Measurements from ENCODE around the gene CACNA1H. TPM values are rescaled to one million over a fixed set of nuclear protein-coding genes. Genes with fewer than 3 reads are reported as not detected.
A peak's percentile ranks its signal among the peaks of the same experiment; 100 is the strongest.

The CACNA1H gene
- polyA plus RNA-seq, 1 experiment = 1.5 TPM

DNA sequence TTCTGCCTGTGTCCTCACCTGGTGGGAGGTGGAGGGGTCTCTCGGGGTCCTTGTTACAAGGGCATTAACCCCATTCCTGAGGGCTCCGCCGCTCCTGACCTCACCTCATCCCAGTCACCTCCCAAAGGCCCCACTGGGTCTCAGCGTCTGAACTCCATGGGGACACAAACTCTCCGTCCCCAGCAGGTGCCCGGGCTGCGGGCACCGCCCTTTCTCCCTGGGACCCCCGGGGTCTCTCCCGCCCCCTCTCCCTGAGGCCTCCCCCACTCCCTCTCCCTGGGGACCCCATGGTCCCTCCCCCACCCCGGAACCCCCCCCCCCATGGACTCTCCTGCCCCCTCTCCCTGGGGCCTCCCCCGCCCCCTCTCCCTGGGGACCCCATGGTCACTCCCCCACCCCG, 24.8 kb downstream of the CACNA1H start:
- ChIA-PET CTCF (no interaction called here), POLR2A (no interaction called here)
- Histone ChIP-seq H3K4me3 (ENCODE audit: low read depth, low read length) (no peak overlapping the region), H3K9me3 (ENCODE audit: control insufficient read depth, insufficient read depth, low read length) (peaks cover 3% of the 10 kb centered on the region; the same call in 1 of the 2 replicates), H3K27ac (ENCODE audit: low read depth, low read length) (no peak overlapping the region), H3K27me3 (ENCODE audit: control insufficient read depth, insufficient read depth, low read length) (no peaks in the 10 kb centered on the region)
- TF ChIP-seq, protein P1, sequence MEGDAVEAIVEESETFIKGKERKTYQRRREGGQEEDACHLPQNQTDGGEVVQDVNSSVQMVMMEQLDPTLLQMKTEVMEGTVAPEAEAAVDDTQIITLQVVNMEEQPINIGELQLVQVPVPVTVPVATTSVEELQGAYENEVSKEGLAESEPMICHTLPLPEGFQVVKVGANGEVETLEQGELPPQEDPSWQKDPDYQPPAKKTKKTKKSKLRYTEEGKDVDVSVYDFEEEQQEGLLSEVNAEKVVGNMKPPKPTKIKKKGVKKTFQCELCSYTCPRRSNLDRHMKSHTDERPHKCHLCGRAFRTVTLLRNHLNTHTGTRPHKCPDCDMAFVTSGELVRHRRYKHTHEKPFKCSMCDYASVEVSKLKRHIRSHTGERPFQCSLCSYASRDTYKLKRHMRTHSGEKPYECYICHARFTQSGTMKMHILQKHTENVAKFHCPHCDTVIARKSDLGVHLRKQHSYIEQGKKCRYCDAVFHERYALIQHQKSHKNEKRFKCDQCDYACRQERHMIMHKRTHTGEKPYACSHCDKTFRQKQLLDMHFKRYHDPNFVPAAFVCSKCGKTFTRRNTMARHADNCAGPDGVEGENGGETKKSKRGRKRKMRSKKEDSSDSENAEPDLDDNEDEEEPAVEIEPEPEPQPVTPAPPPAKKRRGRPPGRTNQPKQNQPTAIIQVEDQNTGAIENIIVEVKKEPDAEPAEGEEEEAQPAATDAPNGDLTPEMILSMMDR (IDR thresholded peaks at IDR 0.05; ENCODE audit: low read depth, low read length) = no peak
- no peak for DNase-seq (ENCODE audit: low read depth, low spot score)

GRCh38 chr16:1178295-1178910, 25.5 kb downstream of the CACNA1H start:
- no peak overlapping the region for H3K27ac ChIP-seq (ENCODE audit: low read depth, low read length)
- TF ChIP-seq, protein P1 (IDR thresholded peaks at IDR 0.05; ENCODE audit: low read depth, low read length) = no peak
- DNase-seq (ENCODE audit: low read depth, low spot score) = no peak
- no peaks in the 10 kb centered on the region for H3K27me3 ChIP-seq (ENCODE audit: control insufficient read depth, insufficient read depth, low read length)
- POLR2A ChIA-PET = no interaction called here
- CTCF ChIA-PET = no interaction called here
- H3K9me3 ChIP-seq (ENCODE audit: control insufficient read depth, insufficient read depth, low read length) = peaks cover 3% of the 10 kb centered on the region; the same call in 1 of the 2 replicates
- no peak overlapping the region for H3K4me3 ChIP-seq (ENCODE audit: low read depth, low read length)

GRCh38 chr16:1180549-1181403, 27.9 kb downstream of the CACNA1H start:
- H3K4me3 ChIP-seq (ENCODE audit: low read depth, low read length) = no peak overlapping the region
- no peaks in the 10 kb centered on the region for H3K27me3 ChIP-seq (ENCODE audit: control insufficient read depth, insufficient read depth, low read length)
- POLR2A ChIA-PET = no interaction called here
- CTCF ChIA-PET = interaction anchor here (0.9 to 1.2 kb wide), 2 partner anchors 77 to 116 kb away, joined by 3 read pairs; no protein-coding TSS in a partner anchor
- H3K9me3 ChIP-seq (ENCODE audit: control insufficient read depth, insufficient read depth, low read length) = peaks cover 17% of the 10 kb centered on the region
- DNase-seq (ENCODE audit: low read depth, low spot score) = no peak
- H3K27ac ChIP-seq (ENCODE audit: low read depth, low read length) = no peak overlapping the region
- TF ChIP-seq, protein P1 (IDR thresholded peaks at IDR 0.05; ENCODE audit: low read depth, low read length) = no peak

DNA sequence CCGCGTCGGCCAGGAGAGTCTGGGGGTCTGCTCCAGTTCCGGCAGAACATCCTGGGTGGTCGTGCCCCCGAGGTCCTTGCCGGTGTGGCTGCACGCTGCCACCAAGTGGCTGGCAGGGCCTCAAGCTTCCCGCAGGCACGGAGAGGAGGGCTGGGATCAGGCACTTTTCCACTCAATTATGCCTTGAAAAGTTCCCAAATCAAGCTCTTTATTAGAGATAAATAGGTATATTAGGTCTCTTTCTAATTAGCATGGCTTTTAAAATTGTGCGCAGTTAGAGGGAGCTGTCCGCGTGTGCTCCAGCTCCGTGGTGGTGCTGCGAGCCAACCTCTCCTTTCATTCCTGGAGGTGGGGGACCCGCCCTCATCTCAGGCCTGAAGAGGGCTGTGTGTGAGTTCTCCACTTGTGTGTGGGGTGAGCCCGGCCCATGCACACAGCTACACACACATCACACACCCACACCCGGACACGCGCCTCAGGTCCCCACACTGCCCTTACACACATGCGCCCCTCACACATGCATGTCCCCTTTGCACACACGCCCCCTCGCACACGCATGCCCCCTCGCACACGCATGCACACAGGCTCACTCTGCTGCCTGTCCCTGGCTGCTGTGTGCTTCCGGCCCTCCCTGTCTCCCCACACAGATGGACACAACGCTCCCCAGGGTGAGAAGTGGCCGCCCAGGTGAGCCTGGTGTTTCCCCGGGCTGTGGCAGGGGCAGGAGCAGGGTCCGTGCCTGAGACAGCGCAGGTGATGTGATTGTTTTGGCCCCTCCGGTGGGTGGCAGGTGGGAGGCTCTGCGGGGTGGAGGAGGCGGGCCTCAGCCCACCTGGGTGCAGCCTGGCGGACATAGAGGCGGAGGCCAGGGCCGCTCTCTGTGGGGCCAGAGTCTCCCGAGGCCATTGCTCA, 28.8 kb downstream of the CACNA1H start:
- Histone ChIP-seq H3K9me3 (ENCODE audit: control insufficient read depth, insufficient read depth, low read length) (peaks cover 24% of the 10 kb centered on the region), H3K27me3 (ENCODE audit: control insufficient read depth, insufficient read depth, low read length) (no peaks in the 10 kb centered on the region), H3K4me3 (ENCODE audit: low read depth, low read length) (no peak overlapping the region), H3K27ac (ENCODE audit: low read depth, low read length) (peak overlapping the region; percentile 39)
- TF ChIP-seq, protein P1 (IDR thresholded peaks at IDR 0.05; ENCODE audit: low read depth, low read length) = 0 out of 2 replicates have a peak, but pooled peaks have one; percentile 6
- POLR2A ChIA-PET = interaction anchor here (0.6 to 1.0 kb wide), 2 partner anchors 8 to 31 kb away, joined by 3 to 6 read pairs; no protein-coding TSS in a partner anchor
- no peak for DNase-seq (ENCODE audit: low read depth, low spot score)
- CTCF ChIA-PET = interaction anchor here (0.9 to 1.2 kb wide), 2 partner anchors 78 to 116 kb away, joined by 3 read pairs; no protein-coding TSS in a partner anchor

Data from AG04450 (cell line).